ENCODE measurements around the gene BBS9. TPM values are rescaled to one million over a fixed set of nuclear protein-coding genes. Genes with fewer than 3 reads are reported as not detected.

The BBS9 gene
- total and polyA plus RNA-seq, 2 experiments from 2014 or later = 10.2 to 15.0 TPM

DNA sequence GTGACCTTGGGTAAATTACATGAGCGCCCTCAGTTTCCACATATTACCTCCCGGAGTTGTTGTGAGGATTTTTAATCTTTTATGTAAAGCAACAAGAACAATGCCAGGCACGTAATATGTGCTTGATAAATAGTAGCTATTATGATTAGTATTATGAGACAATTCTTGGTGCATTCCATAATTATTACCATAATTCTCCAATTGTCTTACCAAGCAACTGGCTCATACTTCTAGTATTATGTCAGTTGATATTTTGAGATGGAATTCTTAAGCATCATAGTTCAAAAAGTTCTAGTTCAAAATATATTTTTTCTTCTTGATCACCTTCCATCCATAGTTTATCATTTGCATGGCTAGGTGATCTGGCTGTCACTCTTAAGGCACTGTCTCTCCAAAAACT lies 259.0 kb downstream of the BBS9 start:
- Histone ChIP-seq H3K27me3 (replicated peaks; ENCODE audit: insufficient read depth) (no peaks in the 10 kb centered on the region), H3K9ac (no peak overlapping the region), H3K79me2 (ENCODE audit: insufficient read depth) (no peaks in the 10 kb centered on the region), H3K4me2 (ENCODE audit: unreplicated experiment) (no peak overlapping the region), H3F3A (ENCODE audit: insufficient read depth) (no peaks in the 10 kb centered on the region), H4K20me1 (ENCODE audit: insufficient read depth) (no peaks in the 10 kb centered on the region), H3K27ac (no peak overlapping the region), H3K36me3 (ENCODE audit: low read depth) (no peaks in the 10 kb centered on the region), H3K4me1 (ENCODE audit: insufficient read depth) (no peaks in the 10 kb centered on the region), H2AFZ (no peak overlapping the region), H3K4me3 (no peak overlapping the region), H3K9me3 (ENCODE audit: low read depth) (no peaks in the 10 kb centered on the region), H3K9me2 (ENCODE audit: insufficient read depth) (no peaks in the 10 kb centered on the region)
- WGBS, 2 experiments (ENCODE audit: low coverage in 1 of 2, low lambda C conversion rate in 2 of 2, missing lambda C conversion rate in 2 of 2) = 81 to 86% methylated on average over 3 of the region's 3 CpGs
- DNase-seq = peak; percentile 13
- TF ChIP-seq EZH2 (IDR thresholded peaks at IDR 0.05; ENCODE audit: insufficient read depth, poor library complexity, severe bottlenecking) (no peak), EZH2phosphoT487 (IDR thresholded peaks at IDR 0.05; ENCODE audit: insufficient read depth, low read depth) (no peak)
- in situ Hi-C loops (cut with MboI) = no loop called here

- 42 to 64% methylated on average over 1 of the region's 1 CpG for WGBS, 2 experiments (ENCODE audit: low coverage in 1 of 2, low lambda C conversion rate in 2 of 2, missing lambda C conversion rate in 2 of 2)
- no peak for DNase-seq
- H2AFZ ChIP-seq = no peak overlapping the region
- no peaks in the 10 kb centered on the region for H3K9me2 ChIP-seq (ENCODE audit: insufficient read depth)
- no peaks in the 10 kb centered on the region for H3K36me3 ChIP-seq (ENCODE audit: low read depth)
- no peak for TF ChIP-seq EZH2phosphoT487 (IDR thresholded peaks at IDR 0.05; ENCODE audit: insufficient read depth, low read depth)
- TF ChIP-seq EZH2 (IDR thresholded peaks at IDR 0.05; ENCODE audit: insufficient read depth, poor library complexity, severe bottlenecking) = no peak
- H3K4me1 ChIP-seq (ENCODE audit: insufficient read depth) = no peaks in the 10 kb centered on the region
- H3K27ac ChIP-seq = no peak overlapping the region
- H3K4me2 ChIP-seq (ENCODE audit: unreplicated experiment) = no peak overlapping the region
- H3K4me3 ChIP-seq = no peak overlapping the region
- in situ Hi-C loops (cut with MboI) = no loop called here
- H3F3A ChIP-seq (ENCODE audit: insufficient read depth) = no peaks in the 10 kb centered on the region
- no peaks in the 10 kb centered on the region for H3K27me3 ChIP-seq (replicated peaks; ENCODE audit: insufficient read depth)
- H3K79me2 ChIP-seq (ENCODE audit: insufficient read depth) = no peaks in the 10 kb centered on the region
- no peaks in the 10 kb centered on the region for H3K9me3 ChIP-seq (ENCODE audit: low read depth)
- H3K9ac ChIP-seq = no peak overlapping the region
- H4K20me1 ChIP-seq (ENCODE audit: insufficient read depth) = no peaks in the 10 kb centered on the region
These were observed 262.8 kb downstream of the BBS9 start for GRCh38 chr7:33392148-33392547.

DNA sequence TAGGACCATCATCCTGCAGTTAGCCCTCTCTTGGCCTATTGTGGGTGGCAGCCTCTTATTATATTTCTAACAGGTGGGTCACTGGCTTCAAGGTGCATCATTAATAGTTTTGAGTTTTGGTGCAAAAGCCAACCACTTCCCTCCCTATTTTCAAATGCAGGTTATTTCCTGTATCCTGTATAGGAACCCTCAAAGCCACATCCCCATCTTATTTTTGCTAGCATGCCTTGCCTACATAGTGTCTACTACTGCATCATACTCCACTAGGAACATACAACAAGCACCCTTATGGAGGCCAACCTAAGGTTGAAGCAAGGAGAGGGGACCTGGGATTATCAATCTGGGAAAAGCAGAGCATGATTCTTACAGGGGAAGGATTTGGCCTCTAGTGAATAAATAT lies 264.4 kb downstream of the BBS9 start:
- Histone ChIP-seq H3K27ac (no peak overlapping the region), H3K4me2 (ENCODE audit: unreplicated experiment) (no peak overlapping the region), H4K20me1 (ENCODE audit: insufficient read depth) (no peaks in the 10 kb centered on the region), H3K9ac (no peak overlapping the region), H3K9me3 (ENCODE audit: low read depth) (no peaks in the 10 kb centered on the region), H2AFZ (no peak overlapping the region), H3K36me3 (ENCODE audit: low read depth) (no peaks in the 10 kb centered on the region), H3K27me3 (replicated peaks; ENCODE audit: insufficient read depth) (no peaks in the 10 kb centered on the region), H3F3A (ENCODE audit: insufficient read depth) (no peaks in the 10 kb centered on the region), H3K4me3 (no peak overlapping the region), H3K9me2 (ENCODE audit: insufficient read depth) (no peaks in the 10 kb centered on the region), H3K4me1 (ENCODE audit: insufficient read depth) (no peaks in the 10 kb centered on the region), H3K79me2 (ENCODE audit: insufficient read depth) (no peaks in the 10 kb centered on the region)
- TF ChIP-seq EZH2 (IDR thresholded peaks at IDR 0.05; ENCODE audit: insufficient read depth, poor library complexity, severe bottlenecking) (no peak), EZH2phosphoT487 (IDR thresholded peaks at IDR 0.05; ENCODE audit: insufficient read depth, low read depth) (no peak)
- DNase-seq = no peak
- in situ Hi-C loops (cut with MboI) = no loop called here

GRCh38 chr7:33395340-33395739 lies 266.0 kb downstream of the BBS9 start:
- no peaks in the 10 kb centered on the region for H4K20me1 ChIP-seq (ENCODE audit: insufficient read depth)
- H3K4me1 ChIP-seq (ENCODE audit: insufficient read depth) = no peaks in the 10 kb centered on the region
- no peaks in the 10 kb centered on the region for H3K9me2 ChIP-seq (ENCODE audit: insufficient read depth)
- no peak overlapping the region for H3K9ac ChIP-seq
- in situ Hi-C loops (cut with MboI) = no loop called here
- H3K4me3 ChIP-seq = no peak overlapping the region
- no peaks in the 10 kb centered on the region for H3K9me3 ChIP-seq (ENCODE audit: low read depth)
- H3F3A ChIP-seq (ENCODE audit: insufficient read depth) = no peaks in the 10 kb centered on the region
- H3K36me3 ChIP-seq (ENCODE audit: low read depth) = no peaks in the 10 kb centered on the region
- no peak for DNase-seq
- H3K27ac ChIP-seq = no peak overlapping the region
- TF ChIP-seq EZH2 (IDR thresholded peaks at IDR 0.05; ENCODE audit: insufficient read depth, poor library complexity, severe bottlenecking) = no peak
- TF ChIP-seq EZH2phosphoT487 (IDR thresholded peaks at IDR 0.05; ENCODE audit: insufficient read depth, low read depth) = no peak
- H3K4me2 ChIP-seq (ENCODE audit: unreplicated experiment) = no peak overlapping the region
- no peaks in the 10 kb centered on the region for H3K27me3 ChIP-seq (replicated peaks; ENCODE audit: insufficient read depth)
- H2AFZ ChIP-seq = no peak overlapping the region
- H3K79me2 ChIP-seq (ENCODE audit: insufficient read depth) = no peaks in the 10 kb centered on the region

DNA sequence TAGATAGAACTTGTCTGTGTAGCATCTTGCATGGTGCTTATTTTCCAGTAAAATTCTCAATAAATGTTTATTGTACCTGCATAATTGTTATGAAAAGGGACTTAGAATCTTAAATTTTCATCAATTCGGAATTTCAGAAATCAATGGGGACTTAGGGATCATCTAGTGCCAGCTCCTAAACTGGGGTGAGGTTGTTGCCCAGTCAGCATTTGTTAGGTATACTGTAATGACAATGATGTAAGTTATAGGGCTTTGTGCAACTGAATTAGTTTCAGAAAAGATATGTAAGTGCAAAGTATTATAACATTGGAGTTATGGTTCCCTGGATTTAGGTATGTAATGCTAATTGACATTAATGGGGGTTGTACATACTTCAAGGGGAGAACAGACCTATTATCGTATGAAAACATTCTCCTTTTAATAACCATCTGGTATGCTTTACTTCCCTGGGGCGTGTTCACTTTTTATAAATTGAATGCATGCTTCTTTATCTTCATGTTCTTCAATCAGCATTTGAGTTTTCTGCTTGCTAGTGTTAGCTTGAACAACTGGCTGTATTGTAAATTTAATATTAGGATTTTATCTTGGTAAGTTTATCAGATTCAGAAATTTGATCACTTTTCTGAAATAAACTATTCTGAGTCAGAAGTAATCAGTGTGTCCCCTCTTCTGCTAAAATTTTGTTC lies 270.3 kb downstream of the BBS9 start:
- WGBS, 2 experiments (ENCODE audit: low coverage in 1 of 2, low lambda C conversion rate in 2 of 2, missing lambda C conversion rate in 2 of 2) = 73 to 77% methylated on average over 3 of the region's 3 CpGs

More for the DNA sequence above, 270.3 kb downstream of the BBS9 start:
- H3K4me3 ChIP-seq = no peak overlapping the region
- no peaks in the 10 kb centered on the region for H3K4me1 ChIP-seq (ENCODE audit: insufficient read depth)
- no peak overlapping the region for H2AFZ ChIP-seq
- H3K4me2 ChIP-seq (ENCODE audit: unreplicated experiment) = no peak overlapping the region
- no peak for DNase-seq
- H3F3A ChIP-seq (ENCODE audit: insufficient read depth) = no peaks in the 10 kb centered on the region
- H3K9ac ChIP-seq = no peak overlapping the region
- TF ChIP-seq EZH2phosphoT487 (IDR thresholded peaks at IDR 0.05; ENCODE audit: insufficient read depth, low read depth) (no peak), EZH2 (IDR thresholded peaks at IDR 0.05; ENCODE audit: insufficient read depth, poor library complexity, severe bottlenecking) (no peak)
- no peaks in the 10 kb centered on the region for H3K36me3 ChIP-seq (ENCODE audit: low read depth)
- no peaks in the 10 kb centered on the region for H3K79me2 ChIP-seq (ENCODE audit: insufficient read depth)
- no peaks in the 10 kb centered on the region for H3K9me3 ChIP-seq (ENCODE audit: low read depth)
- H3K9me2 ChIP-seq (ENCODE audit: insufficient read depth) = no peaks in the 10 kb centered on the region
- in situ Hi-C loops (cut with MboI) = no loop called here
- no peaks in the 10 kb centered on the region for H3K27me3 ChIP-seq (replicated peaks; ENCODE audit: insufficient read depth)
- H3K27ac ChIP-seq = no peak overlapping the region
- H4K20me1 ChIP-seq (ENCODE audit: insufficient read depth) = no peaks in the 10 kb centered on the region

Measured in GM23248 (cell line).